Panc1 (cell line): ENCODE results near the gene DUSP1. TPM values are rescaled to one million over a fixed set of nuclear protein-coding genes. Genes with fewer than 3 reads are reported as not detected.

Experiments used
- ATAC-seq: fragments of 200-7000 bp; cut with Tn5 transposase; 2 replicates; pipeline ENCODE4 v1.9.1; 2020; ENCODE audit warnings: mild to moderate bottlenecking, moderate library complexity
- BruUV-seq: library from RNA; stranded (reverse); fragments of 400-500 nt; replicated peaks from 2 replicates; lab custom pipeline; 2021; lab: Mats Ljungman, UMichigan
- CTCF ChIA-PET: fragments of 300-600 bp; sonication (Branson Sonifier 250); formaldehyde crosslinking; loops from one replicate; lab custom pipeline; 2022; ENCODE audit warnings: antibody characterized with exemption; lab: Charles Lee
- POLR2A ChIA-PET: fragments of 300-600 bp; sonication (Branson Sonifier 250); formaldehyde crosslinking; loops from one replicate; lab custom pipeline; 2022; ENCODE audit warnings: antibody characterized with exemption; lab: Charles Lee
- DNase-seq: peaks from one replicate; pipeline ENCODE4 v3.0.0-alpha.2; 2010; ENCODE audit warnings: low read depth, low spot score
- H3K27ac ChIP-seq: 2 replicates; pipeline ENCODE4 v1.5.1; 2011; ENCODE audit warnings: mild to moderate bottlenecking, low read length, inconsistent platforms
- H3K27me3 ChIP-seq: fragments of 200-500 bp; sonication (Bioruptor generic); 2 replicates; pipeline ENCODE4 v1.6.0; 2014; ENCODE audit warnings: low read length, inconsistent platforms; ENCODE audit not compliant: control insufficient read depth, insufficient read depth
- H3K36me3 ChIP-seq: fragments of 200-500 bp; sonication (Bioruptor generic); 2 replicates; pipeline ENCODE4 v1.5.1; 2014; ENCODE audit warnings: inconsistent platforms, mild to moderate bottlenecking, low read length, moderate library complexity; ENCODE audit not compliant: control insufficient read depth, insufficient read depth
- H3K4me1 ChIP-seq: 2 replicates; pipeline ENCODE4 v1.5.1; 2011; ENCODE audit warnings: inconsistent platforms, mild to moderate bottlenecking, low read length, moderate library complexity; ENCODE audit not compliant: control insufficient read depth, insufficient read depth
- H3K4me3 ChIP-seq, 2 experiments: 2 replicates each; pipeline ENCODE4 v1.5.1; 2011 to 2012; ENCODE audit warnings: low read depth in 2 of 2, low read length in 2 of 2, mild to moderate bottlenecking in 2 of 2, inconsistent platforms in 1 of 2, moderate library complexity in 1 of 2
- H3K9me3 ChIP-seq: fragments of 200-500 bp; sonication (Bioruptor generic); 2 replicates; pipeline ENCODE4 v1.5.1; 2014; ENCODE audit warnings: low read depth, mild to moderate bottlenecking, inconsistent platforms, low read length, moderate library complexity; ENCODE audit not compliant: control insufficient read depth, insufficient read depth
- CTCF ChIP-seq: fragments of 450-650 bp; IDR thresholded peaks from 2 replicates; pipeline ENCODE4 v1.5.1; 2017; ENCODE audit warnings: mild to moderate bottlenecking
- POLR2AphosphoS5 ChIP-seq: IDR thresholded peaks from 2 replicates; pipeline ENCODE4 v1.6.1; 2012; ENCODE audit warnings: mild to moderate bottlenecking, low read depth, low read length, moderate library complexity
- REST ChIP-seq, 2 experiments: IDR thresholded peaks; 2 replicates each; pipeline ENCODE4 v1.6.1; 2011 to 2012; ENCODE audit warnings: low read depth in 2 of 2, control low read depth in 1 of 2, low read length in 1 of 2, mild to moderate bottlenecking in 1 of 2, moderate library complexity in 1 of 2; ENCODE audit not compliant: insufficient read depth in 1 of 2
- SIN3A ChIP-seq: IDR thresholded peaks from 2 replicates; pipeline ENCODE4 v1.6.1; 2012; ENCODE audit warnings: low read depth, mild to moderate bottlenecking, low read length, moderate library complexity, borderline replicate concordance; ENCODE audit not compliant: insufficient read depth
- TCF7L2 ChIP-seq: IDR thresholded peaks from 2 replicates; pipeline ENCODE4 v1.6.1; 2011; ENCODE audit warnings: mild to moderate bottlenecking, low read depth, low read length, inconsistent platforms
- in situ Hi-C: cut with HindIII; loops from 2 replicates; pipeline ENCODE4 v1.10.0; 2016; ENCODE audit warnings: low sequenced_read_pairs, low pct_unique_long_range_greater_than_20kb
- intact Hi-C: fragments of 100-400 bp; cut with micrococcal nuclease; formaldehyde crosslinking; loops from one replicate; pipeline ENCODE4 v1.10.0; 2022; ENCODE audit not compliant: unreplicated experiment
- total RNA-seq: library from RNA; stranded (reverse); gene quantifications from one replicate; pipeline ENCODE4 v1.2.1, GENCODE V29; 2021; ENCODE audit not compliant: unreplicated experiment

DUSP1 gene
- total RNA-seq, 1 experiment from 2014 or later: 79.9 TPM

- BruUV-seq: no TSS peak
- in situ Hi-C loops: no loop called here
- Histone ChIP-seq H3K27me3 (no peaks in the 10 kb centered on the region), H3K4me1 (peaks cover 7% of the 10 kb centered on the region), H3K36me3 (no peaks in the 10 kb centered on the region; the same call in 1 of the 2 replicates), H3K9me3 (peaks cover 6% of the 10 kb centered on the region; the same call in 1 of the 2 replicates), H3K27ac (peak overlapping the region; percentile 44; the same call in 1 of the 2 replicates), H3K4me3 (no peak overlapping the region)
- CTCF ChIA-PET: interaction anchor here (0.6 kb wide), 1 partner anchor 30 kb away, joined by 4 read pairs; no protein-coding TSS in a partner anchor
- POLR2A ChIA-PET: no interaction called here
- TF ChIP-seq CTCF (no peak), TCF7L2 (no peak), SIN3A (no peak), POLR2AphosphoS5 (no peak), REST (IDR thresholded peaks at IDR 0.05; ENCODE audit: insufficient read depth in 1 of 2, low read depth in 2 of 2, low read length in 1 of 2) (no peak)
- DNase-seq (no peak), ATAC-seq (peak; percentile 81)
- intact Hi-C loops: no loop called here
Observed at GRCh38 chr5:172758077-172758833, 12.7 kb downstream of the DUSP1 start.

GRCh38 chr5:172757394-172758010 lies 13.5 kb downstream of the DUSP1 start:
- Histone ChIP-seq H3K36me3 (no peaks in the 10 kb centered on the region; the same call in 1 of the 2 replicates), H3K4me3 (no peak overlapping the region), H3K4me1 (peaks cover 7% of the 10 kb centered on the region), H3K9me3 (peaks cover 6% of the 10 kb centered on the region; the same call in 1 of the 2 replicates), H3K27me3 (no peaks in the 10 kb centered on the region), H3K27ac (peak overlapping the region; percentile 44; the same call in 1 of the 2 replicates)
- ChIA-PET POLR2A (no interaction called here), CTCF (no interaction called here)
- TF ChIP-seq POLR2AphosphoS5: no peak
- TF ChIP-seq CTCF: no peak
- TF ChIP-seq SIN3A: no peak
- in situ Hi-C loops: no loop called here
- BruUV-seq: no TSS peak
- intact Hi-C loops: no loop called here
- ATAC-seq (0 out of 2 replicates have a peak, but pooled peaks have one; percentile 28), DNase-seq (no peak)
